Embryonic facial prominence (tissue), 1 donor: ENCODE data around the gene SIX3.

Source experiments
- DNase-seq: peaks from one replicate; pipeline ENCODE4 v3.0.0-alpha.2; 2016; ENCODE audit errors: extremely low spot score

Gene SIX3

GRCh38 chr2:44931198-44931780, 10.2 kb upstream of the SIX3 start:
- no peak for DNase-seq

- DNase-seq = no peak
Measured at GRCh38 chr2:44932079-44932478, 9.4 kb upstream of the SIX3 start.

DNA sequence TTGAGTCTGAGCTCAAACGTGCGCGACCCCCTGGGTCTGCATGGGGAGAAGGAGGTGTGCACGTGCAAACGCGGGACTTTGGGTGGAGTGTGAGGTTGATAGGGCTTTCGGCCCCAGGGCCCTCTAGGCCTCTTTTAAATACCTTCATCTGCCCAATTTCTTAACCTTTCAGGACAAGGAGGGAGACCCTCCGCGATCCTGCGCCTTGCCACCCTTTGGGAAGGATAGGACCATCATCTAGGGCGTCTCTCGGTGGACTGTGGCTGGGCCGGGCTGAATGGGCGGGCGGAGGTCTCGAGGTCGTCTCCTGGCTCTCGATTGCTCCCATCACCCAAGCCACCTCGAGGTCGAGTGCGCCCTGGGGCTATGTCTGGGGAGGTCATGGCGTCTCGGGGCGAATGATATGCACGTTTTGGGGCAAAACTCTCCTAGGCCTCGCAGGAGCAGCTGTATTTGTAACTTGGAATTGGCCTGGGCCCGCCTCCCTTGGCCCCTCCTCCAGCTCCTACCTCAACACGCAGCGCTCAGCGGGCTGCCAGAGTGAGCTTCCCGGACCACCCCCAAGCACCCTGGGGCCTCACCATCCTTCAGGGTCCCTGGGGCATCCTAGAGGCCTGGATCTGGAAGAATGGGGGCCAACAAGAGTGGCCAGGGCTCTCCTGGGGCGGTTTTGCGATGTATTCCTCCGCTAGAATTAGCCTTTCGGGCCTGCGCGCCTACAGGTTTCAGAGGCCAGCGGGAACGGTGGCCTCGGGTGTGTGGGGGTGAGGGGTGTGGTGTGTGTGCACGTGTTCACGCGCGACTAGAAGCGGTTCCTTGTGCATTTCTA, 8.7 kb upstream of the SIX3 start:
- no peak for DNase-seq

GRCh38 chr2:44933434-44933951, 8.0 kb upstream of the SIX3 start:
- DNase-seq = no peak

DNA sequence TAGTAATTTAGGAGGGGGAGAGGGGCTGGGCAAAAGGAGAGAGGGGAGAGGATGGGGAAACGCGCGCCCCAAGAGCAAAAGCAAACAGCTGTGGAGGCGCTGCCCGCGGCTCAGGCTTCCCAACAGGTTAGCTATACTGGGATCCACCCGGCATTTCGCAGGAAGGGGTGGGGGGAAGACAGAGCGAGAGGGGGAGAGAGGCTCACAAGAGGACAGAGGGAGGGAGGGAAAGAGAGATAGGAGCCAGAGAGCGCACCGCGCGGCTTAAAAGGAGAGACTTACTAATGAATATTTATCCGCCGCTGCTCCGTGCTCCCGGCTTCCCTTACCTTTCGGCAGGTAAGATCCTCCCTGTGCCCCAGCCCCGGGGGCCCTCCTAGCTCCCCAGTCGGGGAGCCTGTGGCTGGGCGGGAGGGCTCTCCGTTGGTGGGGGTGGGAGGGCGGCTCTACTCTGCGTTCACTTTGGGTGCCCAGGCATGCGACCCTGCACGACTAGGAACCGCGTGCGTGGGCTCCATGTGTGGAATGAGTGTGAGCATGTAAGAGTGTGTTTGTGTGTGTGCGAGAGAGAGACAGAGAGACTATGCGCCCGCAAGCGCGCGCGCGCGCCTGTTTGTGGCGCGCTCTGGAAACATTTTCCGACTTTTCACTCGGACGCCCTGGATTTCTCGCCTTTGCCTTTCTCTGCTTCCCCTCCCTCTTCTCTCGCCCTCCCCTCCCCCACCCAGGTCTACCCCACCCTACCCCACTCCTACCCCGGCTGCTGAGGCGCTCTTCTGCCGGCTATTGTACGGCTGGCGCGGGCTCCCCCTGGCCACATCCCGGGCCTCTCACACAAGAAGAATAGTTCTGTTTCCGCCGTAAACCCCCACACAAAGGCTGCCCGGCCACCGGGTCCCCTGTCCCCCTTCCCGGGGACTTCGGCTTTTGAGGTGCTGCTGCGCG, 7.2 kb upstream of the SIX3 start:
- DNase-seq = no peak

GRCh38 chr2:44934983-44935728, 6.3 kb upstream of the SIX3 start:
- DNase-seq = no peak

GRCh38 chr2:44935729-44936098, 5.8 kb upstream of the SIX3 start:
- no peak for DNase-seq

- no peak for DNase-seq
Measured at GRCh38 chr2:44936275-44936674, 5.2 kb upstream of the SIX3 start.

GRCh38 chr2:44936715-44937687, 4.5 kb upstream of the SIX3 start:
- DNase-seq = no peak

DNA sequence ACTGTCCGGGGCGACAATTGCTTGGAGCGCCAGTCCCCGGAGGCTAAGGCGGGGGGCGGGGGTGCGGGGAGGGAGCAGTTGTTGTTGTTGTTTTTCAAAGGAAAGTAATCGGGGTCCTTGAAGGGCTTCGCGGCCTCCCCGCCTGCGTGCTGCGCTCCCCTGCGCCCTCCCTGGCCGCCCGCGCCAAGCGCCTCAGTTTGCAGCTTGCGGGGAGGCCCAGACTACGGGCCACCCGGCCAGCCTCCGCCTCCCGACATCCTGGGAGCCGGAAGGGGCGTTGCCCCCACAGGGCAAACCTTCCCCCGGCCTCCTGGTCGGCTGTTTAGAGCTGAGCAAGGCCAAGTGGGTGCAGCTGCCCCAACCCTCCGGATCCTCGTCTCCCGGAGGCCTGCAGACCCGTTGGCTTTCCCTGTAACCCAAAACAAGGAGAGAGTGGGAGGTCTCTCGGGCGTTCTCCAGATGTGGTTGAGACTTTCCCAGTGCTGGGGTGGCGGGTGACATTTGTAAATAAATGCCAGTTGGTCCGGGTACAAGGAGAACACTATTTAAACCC, 3.7 kb upstream of the SIX3 start:
- no peak for DNase-seq

DNA sequence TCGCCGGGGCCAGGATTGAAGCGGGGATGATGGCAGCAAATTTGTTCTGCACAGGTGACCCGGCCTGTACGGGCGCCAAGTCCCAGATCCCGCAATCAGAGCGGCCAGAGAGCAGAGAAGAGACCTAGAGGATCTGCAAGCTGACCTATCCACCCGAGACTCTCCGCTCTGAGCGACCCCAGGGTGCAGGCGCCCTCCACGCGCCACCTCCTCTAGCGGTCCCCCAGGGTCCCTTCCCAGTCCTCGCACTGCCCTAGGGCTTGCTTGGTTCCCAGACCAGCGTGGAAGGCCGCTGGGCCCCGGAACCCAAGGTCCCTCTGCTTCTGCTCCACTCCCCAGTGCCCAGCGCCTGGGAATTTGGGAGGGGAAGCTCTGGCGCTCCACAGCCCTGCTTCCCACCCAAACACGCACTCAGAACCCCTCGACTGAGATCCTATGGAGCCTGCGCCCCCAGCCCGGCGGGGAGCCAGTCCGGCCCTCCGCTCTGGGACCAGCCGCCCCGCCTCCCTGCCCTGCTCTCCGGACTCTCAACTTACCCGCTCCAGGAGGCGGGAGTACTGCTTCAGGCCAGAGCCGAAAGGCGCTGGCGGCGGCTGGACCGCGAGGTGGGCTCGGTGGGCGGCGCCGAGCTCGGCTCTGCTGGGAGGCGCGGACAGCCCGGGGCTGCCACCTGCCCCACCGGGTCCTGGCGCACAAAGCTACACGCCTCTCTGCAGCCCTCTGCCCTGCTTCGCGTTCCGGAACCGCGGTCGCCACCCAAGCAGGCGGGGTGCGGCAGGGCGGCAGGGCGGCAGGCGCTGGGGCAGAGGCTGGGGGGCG, 3.0 kb upstream of the SIX3 start:
- no peak for DNase-seq

GRCh38 chr2:44939106-44940048, 2.1 kb upstream of the SIX3 start:
- no peak for DNase-seq

GRCh38 chr2:44940049-44940494, 1.4 kb upstream of the SIX3 start:
- no peak for DNase-seq

DNA sequence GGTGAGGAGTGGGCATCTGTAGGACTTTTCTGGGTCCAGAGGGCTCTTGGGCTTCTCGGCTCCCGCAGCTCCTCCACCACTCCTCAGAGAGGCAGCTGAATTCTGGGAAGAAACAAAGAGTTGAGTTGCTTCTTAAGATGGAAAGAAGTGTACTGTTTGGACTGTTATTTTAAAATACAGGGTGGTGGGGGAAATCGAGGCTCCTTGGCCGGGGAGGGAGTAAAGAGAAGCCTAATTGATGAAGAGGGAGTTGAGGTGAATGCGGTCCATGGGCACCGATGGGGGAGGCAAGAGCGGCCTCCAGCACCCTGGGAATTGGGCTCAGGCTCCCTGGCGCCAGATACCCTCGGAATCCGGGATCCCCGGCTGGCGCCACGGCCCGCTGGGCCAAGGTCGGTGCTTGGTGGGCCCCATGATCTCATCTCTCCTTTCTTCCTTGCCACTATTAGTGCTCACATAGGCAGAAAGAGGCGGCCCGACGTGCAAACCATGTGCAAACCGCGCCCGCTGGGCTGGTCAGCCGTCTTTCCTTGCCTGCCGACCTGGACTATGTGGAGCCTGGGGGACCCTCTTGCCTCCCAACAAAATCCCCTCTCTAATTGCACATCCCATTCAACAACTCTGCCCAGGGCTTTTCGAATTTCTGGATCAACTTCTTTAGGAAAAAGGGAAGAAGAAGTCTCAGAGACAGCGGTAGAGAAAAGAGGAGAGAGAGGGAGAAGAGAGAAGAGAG, 604 bp upstream of the SIX3 start:
- no peak for DNase-seq

DNA sequence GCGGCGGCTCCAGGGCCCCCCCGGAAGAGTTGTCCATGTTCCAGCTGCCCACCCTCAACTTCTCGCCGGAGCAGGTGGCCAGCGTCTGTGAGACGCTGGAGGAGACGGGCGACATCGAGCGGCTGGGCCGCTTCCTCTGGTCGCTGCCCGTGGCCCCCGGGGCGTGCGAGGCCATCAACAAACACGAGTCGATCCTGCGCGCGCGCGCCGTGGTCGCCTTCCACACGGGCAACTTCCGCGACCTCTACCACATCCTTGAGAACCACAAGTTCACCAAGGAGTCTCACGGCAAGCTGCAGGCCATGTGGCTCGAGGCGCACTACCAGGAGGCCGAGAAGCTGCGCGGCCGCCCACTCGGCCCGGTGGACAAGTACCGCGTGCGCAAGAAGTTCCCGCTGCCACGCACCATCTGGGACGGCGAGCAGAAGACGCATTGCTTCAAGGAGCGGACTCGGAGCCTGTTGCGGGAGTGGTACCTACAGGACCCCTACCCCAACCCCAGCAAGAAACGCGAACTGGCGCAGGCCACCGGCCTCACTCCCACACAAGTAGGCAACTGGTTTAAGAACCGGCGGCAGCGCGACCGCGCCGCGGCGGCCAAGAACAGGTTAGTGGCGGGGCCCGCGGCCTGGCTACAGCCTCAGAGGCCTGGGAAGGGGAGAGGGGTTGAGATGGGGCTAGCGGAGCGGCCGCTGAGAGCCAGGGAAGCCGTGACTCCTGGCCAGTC, 965 bp downstream of the SIX3 start:
- no peak for DNase-seq

DNA sequence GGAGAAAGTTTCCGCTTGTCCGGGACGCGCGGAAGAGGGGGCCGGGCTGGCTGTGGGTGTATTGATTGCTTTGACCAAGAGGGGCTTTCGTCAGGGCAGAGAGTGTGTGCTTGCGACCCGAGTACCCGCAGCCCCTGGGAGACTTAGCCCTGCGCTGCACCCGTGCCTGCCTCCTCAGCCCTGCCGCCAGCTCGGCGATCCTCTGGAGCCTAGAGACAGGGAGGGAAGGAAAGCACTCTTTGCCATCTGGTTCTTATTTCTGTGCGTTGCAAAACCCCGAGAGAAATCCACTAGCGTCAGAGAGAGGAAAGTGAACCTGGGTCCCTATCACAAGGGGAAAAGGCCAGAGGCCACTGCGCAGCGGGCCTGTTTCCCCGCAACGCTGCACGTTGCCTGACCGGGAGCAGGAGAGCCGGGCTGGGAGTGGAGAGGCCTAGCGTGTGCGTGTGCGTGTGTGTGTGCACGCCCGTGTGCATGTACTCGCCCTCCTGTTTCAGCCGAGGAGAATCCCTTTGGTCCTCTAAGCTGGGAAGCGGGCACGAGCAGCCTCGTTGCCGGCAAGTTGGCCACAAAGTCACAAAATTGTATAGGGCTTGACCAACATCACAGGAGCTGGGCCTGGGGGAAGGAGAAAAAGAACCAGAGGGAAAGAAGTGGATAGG, 1.7 kb downstream of the SIX3 start:
- no peak for DNase-seq
